Measurements from ENCODE around the gene ESF1. TPM values are rescaled to one million over a fixed set of nuclear protein-coding genes. Genes with fewer than 3 reads are reported as not detected.

The ESF1 gene
- total and polyA plus RNA-seq, 2 experiments from 2014 or later, result 20.5 to 71.7 TPM

DNA sequence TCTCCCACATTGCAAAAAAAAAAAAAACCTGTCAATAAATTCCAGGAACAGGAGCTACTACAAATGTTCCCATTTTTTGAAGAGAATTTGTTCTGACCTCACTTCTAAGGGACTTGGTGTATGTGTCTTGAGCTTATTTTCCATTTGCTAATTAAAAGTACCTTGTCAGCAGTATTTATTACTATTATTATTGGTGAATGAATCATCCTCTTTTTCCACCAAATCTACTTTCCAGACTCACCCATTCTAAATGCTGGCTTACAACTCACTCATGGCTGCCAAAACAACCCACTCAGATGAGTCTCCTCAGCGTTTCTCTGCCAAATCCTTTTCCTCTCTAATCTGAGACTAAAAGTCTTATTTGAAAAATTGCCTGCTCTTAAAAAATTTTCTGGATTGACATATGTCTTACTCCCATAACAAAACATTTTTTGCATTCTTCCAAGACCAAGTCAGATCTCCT is 112.8 kb downstream of the ESF1 start:
- H3K79me2 ChIP-seq (replicated peaks; ENCODE audit: insufficient read depth), result no peaks in the 10 kb centered on the region
- H3K4me3 ChIP-seq, result no peak overlapping the region
- H3F3A ChIP-seq (replicated peaks; ENCODE audit: low read depth), result no peaks in the 10 kb centered on the region
- H3K9me2 ChIP-seq (ENCODE audit: insufficient read depth), result no peaks in the 10 kb centered on the region
- H3K27ac ChIP-seq (ENCODE audit: low read depth), result no peak overlapping the region
- no peak overlapping the region for H2AFZ ChIP-seq
- TF ChIP-seq CREB1 (CRISPR knock-in tag; IDR thresholded peaks at IDR 0.05; ENCODE audit: low read depth) (no peak), STAT1 (IDR thresholded peaks at IDR 0.05; ENCODE audit: unreplicated experiment) (no peak), EZH2 (IDR thresholded peaks at IDR 0.05; ENCODE audit: low read depth, unreplicated experiment) (no peak), JUNB (IDR thresholded peaks at IDR 0.05; ENCODE audit: unreplicated experiment) (no peak), EZH2phosphoT487 (IDR thresholded peaks at IDR 0.05; ENCODE audit: unreplicated experiment) (no peak)
- TF ChIP-seq, protein P1, sequence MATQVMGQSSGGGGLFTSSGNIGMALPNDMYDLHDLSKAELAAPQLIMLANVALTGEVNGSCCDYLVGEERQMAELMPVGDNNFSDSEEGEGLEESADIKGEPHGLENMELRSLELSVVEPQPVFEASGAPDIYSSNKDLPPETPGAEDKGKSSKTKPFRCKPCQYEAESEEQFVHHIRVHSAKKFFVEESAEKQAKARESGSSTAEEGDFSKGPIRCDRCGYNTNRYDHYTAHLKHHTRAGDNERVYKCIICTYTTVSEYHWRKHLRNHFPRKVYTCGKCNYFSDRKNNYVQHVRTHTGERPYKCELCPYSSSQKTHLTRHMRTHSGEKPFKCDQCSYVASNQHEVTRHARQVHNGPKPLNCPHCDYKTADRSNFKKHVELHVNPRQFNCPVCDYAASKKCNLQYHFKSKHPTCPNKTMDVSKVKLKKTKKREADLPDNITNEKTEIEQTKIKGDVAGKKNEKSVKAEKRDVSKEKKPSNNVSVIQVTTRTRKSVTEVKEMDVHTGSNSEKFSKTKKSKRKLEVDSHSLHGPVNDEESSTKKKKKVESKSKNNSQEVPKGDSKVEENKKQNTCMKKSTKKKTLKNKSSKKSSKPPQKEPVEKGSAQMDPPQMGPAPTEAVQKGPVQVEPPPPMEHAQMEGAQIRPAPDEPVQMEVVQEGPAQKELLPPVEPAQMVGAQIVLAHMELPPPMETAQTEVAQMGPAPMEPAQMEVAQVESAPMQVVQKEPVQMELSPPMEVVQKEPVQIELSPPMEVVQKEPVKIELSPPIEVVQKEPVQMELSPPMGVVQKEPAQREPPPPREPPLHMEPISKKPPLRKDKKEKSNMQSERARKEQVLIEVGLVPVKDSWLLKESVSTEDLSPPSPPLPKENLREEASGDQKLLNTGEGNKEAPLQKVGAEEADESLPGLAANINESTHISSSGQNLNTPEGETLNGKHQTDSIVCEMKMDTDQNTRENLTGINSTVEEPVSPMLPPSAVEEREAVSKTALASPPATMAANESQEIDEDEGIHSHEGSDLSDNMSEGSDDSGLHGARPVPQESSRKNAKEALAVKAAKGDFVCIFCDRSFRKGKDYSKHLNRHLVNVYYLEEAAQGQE (IDR thresholded peaks at IDR 0.05; ENCODE audit: unreplicated experiment), result no peak
- TF ChIP-seq, protein P2, sequence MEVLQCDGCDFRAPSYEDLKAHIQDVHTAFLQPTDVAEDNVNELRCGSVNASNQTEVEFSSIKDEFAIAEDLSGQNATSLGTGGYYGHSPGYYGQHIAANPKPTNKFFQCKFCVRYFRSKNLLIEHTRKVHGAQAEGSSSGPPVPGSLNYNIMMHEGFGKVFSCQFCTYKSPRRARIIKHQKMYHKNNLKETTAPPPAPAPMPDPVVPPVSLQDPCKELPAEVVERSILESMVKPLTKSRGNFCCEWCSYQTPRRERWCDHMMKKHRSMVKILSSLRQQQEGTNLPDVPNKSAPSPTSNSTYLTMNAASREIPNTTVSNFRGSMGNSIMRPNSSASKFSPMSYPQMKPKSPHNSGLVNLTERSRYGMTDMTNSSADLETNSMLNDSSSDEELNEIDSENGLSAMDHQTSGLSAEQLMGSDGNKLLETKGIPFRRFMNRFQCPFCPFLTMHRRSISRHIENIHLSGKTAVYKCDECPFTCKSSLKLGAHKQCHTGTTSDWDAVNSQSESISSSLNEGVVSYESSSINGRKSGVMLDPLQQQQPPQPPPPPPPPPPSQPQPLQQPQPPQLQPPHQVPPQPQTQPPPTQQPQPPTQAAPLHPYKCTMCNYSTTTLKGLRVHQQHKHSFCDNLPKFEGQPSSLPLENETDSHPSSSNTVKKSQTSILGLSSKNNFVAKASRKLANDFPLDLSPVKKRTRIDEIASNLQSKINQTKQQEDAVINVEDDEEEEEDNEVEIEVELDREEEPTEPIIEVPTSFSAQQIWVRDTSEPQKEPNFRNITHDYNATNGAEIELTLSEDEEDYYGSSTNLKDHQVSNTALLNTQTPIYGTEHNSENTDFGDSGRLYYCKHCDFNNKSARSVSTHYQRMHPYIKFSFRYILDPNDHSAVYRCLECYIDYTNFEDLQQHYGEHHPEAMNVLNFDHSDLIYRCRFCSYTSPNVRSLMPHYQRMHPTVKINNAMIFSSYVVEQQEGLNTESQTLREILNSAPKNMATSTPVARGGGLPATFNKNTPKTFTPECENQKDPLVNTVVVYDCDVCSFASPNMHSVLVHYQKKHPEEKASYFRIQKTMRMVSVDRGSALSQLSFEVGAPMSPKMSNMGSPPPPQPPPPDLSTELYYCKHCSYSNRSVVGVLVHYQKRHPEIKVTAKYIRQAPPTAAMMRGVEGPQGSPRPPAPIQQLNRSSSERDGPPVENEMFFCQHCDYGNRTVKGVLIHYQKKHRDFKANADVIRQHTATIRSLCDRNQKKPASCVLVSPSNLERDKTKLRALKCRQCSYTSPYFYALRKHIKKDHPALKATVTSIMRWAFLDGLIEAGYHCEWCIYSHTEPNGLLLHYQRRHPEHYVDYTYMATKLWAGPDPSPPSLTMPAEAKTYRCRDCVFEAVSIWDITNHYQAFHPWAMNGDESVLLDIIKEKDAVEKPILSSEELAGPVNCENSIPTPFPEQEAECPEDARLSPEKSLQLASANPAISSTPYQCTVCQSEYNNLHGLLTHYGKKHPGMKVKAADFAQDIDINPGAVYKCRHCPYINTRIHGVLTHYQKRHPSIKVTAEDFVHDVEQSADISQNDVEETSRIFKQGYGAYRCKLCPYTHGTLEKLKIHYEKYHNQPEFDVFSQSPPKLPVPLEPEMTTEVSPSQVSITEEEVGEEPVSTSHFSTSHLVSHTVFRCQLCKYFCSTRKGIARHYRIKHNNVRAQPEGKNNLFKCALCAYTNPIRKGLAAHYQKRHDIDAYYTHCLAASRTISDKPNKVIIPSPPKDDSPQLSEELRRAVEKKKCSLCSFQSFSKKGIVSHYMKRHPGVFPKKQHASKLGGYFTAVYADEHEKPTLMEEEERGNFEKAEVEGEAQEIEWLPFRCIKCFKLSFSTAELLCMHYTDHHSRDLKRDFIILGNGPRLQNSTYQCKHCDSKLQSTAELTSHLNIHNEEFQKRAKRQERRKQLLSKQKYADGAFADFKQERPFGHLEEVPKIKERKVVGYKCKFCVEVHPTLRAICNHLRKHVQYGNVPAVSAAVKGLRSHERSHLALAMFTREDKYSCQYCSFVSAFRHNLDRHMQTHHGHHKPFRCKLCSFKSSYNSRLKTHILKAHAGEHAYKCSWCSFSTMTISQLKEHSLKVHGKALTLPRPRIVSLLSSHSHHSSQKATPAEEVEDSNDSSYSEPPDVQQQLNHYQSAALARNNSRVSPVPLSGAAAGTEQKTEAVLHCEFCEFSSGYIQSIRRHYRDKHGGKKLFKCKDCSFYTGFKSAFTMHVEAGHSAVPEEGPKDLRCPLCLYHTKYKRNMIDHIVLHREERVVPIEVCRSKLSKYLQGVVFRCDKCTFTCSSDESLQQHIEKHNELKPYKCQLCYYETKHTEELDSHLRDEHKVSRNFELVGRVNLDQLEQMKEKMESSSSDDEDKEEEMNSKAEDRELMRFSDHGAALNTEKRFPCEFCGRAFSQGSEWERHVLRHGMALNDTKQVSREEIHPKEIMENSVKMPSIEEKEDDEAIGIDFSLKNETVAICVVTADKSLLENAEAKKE (CRISPR knock-in tag; IDR thresholded peaks at IDR 0.05), result no peak
- TF ChIP-seq, protein P3, sequence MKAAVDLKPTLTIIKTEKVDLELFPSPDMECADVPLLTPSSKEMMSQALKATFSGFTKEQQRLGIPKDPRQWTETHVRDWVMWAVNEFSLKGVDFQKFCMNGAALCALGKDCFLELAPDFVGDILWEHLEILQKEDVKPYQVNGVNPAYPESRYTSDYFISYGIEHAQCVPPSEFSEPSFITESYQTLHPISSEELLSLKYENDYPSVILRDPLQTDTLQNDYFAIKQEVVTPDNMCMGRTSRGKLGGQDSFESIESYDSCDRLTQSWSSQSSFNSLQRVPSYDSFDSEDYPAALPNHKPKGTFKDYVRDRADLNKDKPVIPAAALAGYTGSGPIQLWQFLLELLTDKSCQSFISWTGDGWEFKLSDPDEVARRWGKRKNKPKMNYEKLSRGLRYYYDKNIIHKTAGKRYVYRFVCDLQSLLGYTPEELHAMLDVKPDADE (IDR thresholded peaks at IDR 0.05), result no peak
- Mint-ChIP-seq H3K4me1 (peaks cover 7% of the 10 kb centered on the region; the same call in 2 of the 3 replicates), H3K36me3 (ENCODE audit: low read depth) (no peaks in the 10 kb centered on the region), H3K9me3 (no peaks in the 10 kb centered on the region), H3K27ac (no peak overlapping the region), H3K4me3 (no peak overlapping the region), H3K27me3 (ENCODE audit: insufficient read depth, low read depth, poor library complexity) (peaks cover 5% of the 10 kb centered on the region)
- H4K20me1 ChIP-seq (replicated peaks; ENCODE audit: insufficient read depth), result no peaks in the 10 kb centered on the region
- no peaks in the 10 kb centered on the region for H3K36me3 ChIP-seq (ENCODE audit: insufficient read depth)
- no peak for ATAC-seq
- H3K27me3 ChIP-seq (ENCODE audit: insufficient read depth), result no peaks in the 10 kb centered on the region
- peaks cover 6% of the 10 kb centered on the region; the same call in 1 of the 2 replicates for H3K4me1 ChIP-seq (ENCODE audit: insufficient read depth)
- DNase-seq (ENCODE audit: low spot score), result no peak
- H3K4me2 ChIP-seq, result no peak overlapping the region
